HUES48 (cell line): Measurements from ENCODE around the gene NDUFV2.
A peak's percentile ranks its signal among the peaks of the same experiment; 100 is the strongest.

Experiments used
- H3K27ac ChIP-seq: one replicate; pipeline ENCODE4 v1.7.0; 2013; ENCODE audit warnings: low read depth, low read length, inconsistent platforms
- H3K27me3 ChIP-seq: 2 replicates; pipeline ENCODE4 v1.6.1; 2013; ENCODE audit warnings: mild to moderate bottlenecking, low read length; ENCODE audit not compliant: control insufficient read depth, insufficient read depth
- H3K36me3 ChIP-seq: 2 replicates; pipeline ENCODE4 v1.6.1; 2013; ENCODE audit warnings: low read length; ENCODE audit not compliant: control insufficient read depth, insufficient read depth
- H3K4me1 ChIP-seq: 2 replicates; pipeline ENCODE4 v1.6.1; 2013; ENCODE audit warnings: mild to moderate bottlenecking, low read length; ENCODE audit not compliant: control insufficient read depth, insufficient read depth
- H3K4me3 ChIP-seq: 2 replicates; pipeline ENCODE4 v1.5.1; 2013; ENCODE audit warnings: mild to moderate bottlenecking, low read depth, low read length
- H3K9ac ChIP-seq: 2 replicates; pipeline ENCODE4 v1.6.1; 2013; ENCODE audit warnings: mild to moderate bottlenecking, low read depth, low read length, moderate library complexity
- H3K9me3 ChIP-seq: 2 replicates; pipeline ENCODE4 v1.6.1; 2013; ENCODE audit warnings: low read length; ENCODE audit not compliant: control insufficient read depth, insufficient read depth

Gene NDUFV2

GRCh38 chr18:9102508-9103375, at the start of gene NDUFV2:
TSS of gene NDUFV2 (plus strand) at chr18:9102699. CDS start at chr18:9102744, 45 bp downstream.
- peak within 1 kb of the TSS; percentile 94 for H3K9ac ChIP-seq
- peaks cover 44% of the 10 kb centered on the region for H3K4me1 ChIP-seq
- H3K9me3 ChIP-seq, result no peaks in the 10 kb centered on the region
- H3K4me3 ChIP-seq, result peak within 1 kb of the TSS; percentile 96
- peak within 1 kb of the TSS; percentile 90 for H3K27ac ChIP-seq
- peaks cover 8% of the 10 kb centered on the region for H3K36me3 ChIP-seq
- H3K27me3 ChIP-seq, result no peaks in the 10 kb centered on the region

- peaks cover 21% of the 10 kb centered on the region for H3K9me3 ChIP-seq
- H3K27ac ChIP-seq, result no peak overlapping the region
- no peaks in the 10 kb centered on the region for H3K27me3 ChIP-seq
Observed at GRCh38 chr18:9053814-9054213, 48.7 kb upstream of the NDUFV2 start.

GRCh38 chr18:9055185-9055584, 47.3 kb upstream of the NDUFV2 start:
- Histone ChIP-seq H3K9ac (no peak overlapping the region), H3K27ac (no peak overlapping the region), H3K4me1 (no peaks in the 10 kb centered on the region), H3K9me3 (peaks cover 15% of the 10 kb centered on the region; the same call in 1 of the 2 replicates), H3K4me3 (no peak overlapping the region), H3K27me3 (no peaks in the 10 kb centered on the region), H3K36me3 (no peaks in the 10 kb centered on the region)

More at GRCh38 chr18:9053814-9054213, 48.7 kb upstream of the NDUFV2 start:
- Histone ChIP-seq H3K4me1 (no peaks in the 10 kb centered on the region), H3K4me3 (no peak overlapping the region), H3K36me3 (no peaks in the 10 kb centered on the region), H3K9ac (no peak overlapping the region)

GRCh38 chr18:9055626-9056025, 46.9 kb upstream of the NDUFV2 start:
- Histone ChIP-seq H3K4me3 (no peak overlapping the region), H3K27ac (no peak overlapping the region), H3K27me3 (no peaks in the 10 kb centered on the region), H3K9ac (no peak overlapping the region), H3K36me3 (no peaks in the 10 kb centered on the region), H3K4me1 (no peaks in the 10 kb centered on the region), H3K9me3 (peaks cover 14% of the 10 kb centered on the region; the same call in 1 of the 2 replicates)

GRCh38 chr18:9057646-9058045, 44.9 kb upstream of the NDUFV2 start:
- H3K4me3 ChIP-seq, result no peak overlapping the region
- no peaks in the 10 kb centered on the region for H3K27me3 ChIP-seq
- no peaks in the 10 kb centered on the region for H3K4me1 ChIP-seq
- peaks cover 4% of the 10 kb centered on the region; the same call in 1 of the 2 replicates for H3K9me3 ChIP-seq
- no peaks in the 10 kb centered on the region for H3K36me3 ChIP-seq
- no peak overlapping the region for H3K9ac ChIP-seq
- no peak overlapping the region for H3K27ac ChIP-seq

GRCh38 chr18:9058406-9058805, 44.1 kb upstream of the NDUFV2 start:
- Histone ChIP-seq H3K4me1 (no peaks in the 10 kb centered on the region), H3K9me3 (no peaks in the 10 kb centered on the region), H3K4me3 (no peak overlapping the region), H3K36me3 (no peaks in the 10 kb centered on the region), H3K9ac (no peak overlapping the region), H3K27me3 (no peaks in the 10 kb centered on the region), H3K27ac (no peak overlapping the region)

- H3K27me3 ChIP-seq, result no peaks in the 10 kb centered on the region
- H3K4me1 ChIP-seq, result no peaks in the 10 kb centered on the region
- no peak overlapping the region for H3K9ac ChIP-seq
- H3K4me3 ChIP-seq, result no peak overlapping the region
- H3K36me3 ChIP-seq, result no peaks in the 10 kb centered on the region
- no peaks in the 10 kb centered on the region for H3K9me3 ChIP-seq
- no peak overlapping the region for H3K27ac ChIP-seq
Observed at GRCh38 chr18:9062418-9062751, 40.1 kb upstream of the NDUFV2 start.

- no peak overlapping the region for H3K9ac ChIP-seq
- no peaks in the 10 kb centered on the region for H3K36me3 ChIP-seq
- no peaks in the 10 kb centered on the region for H3K4me1 ChIP-seq
- no peak overlapping the region for H3K4me3 ChIP-seq
- H3K27ac ChIP-seq, result no peak overlapping the region
- no peaks in the 10 kb centered on the region for H3K27me3 ChIP-seq
- no peaks in the 10 kb centered on the region for H3K9me3 ChIP-seq
Observed at GRCh38 chr18:9065864-9066263, 36.6 kb upstream of the NDUFV2 start.

- Histone ChIP-seq H3K27me3 (no peaks in the 10 kb centered on the region), H3K4me3 (no peak overlapping the region), H3K36me3 (no peaks in the 10 kb centered on the region), H3K9me3 (no peaks in the 10 kb centered on the region), H3K9ac (no peak overlapping the region), H3K4me1 (no peaks in the 10 kb centered on the region), H3K27ac (no peak overlapping the region)
Observed at GRCh38 chr18:9066358-9066757, 36.1 kb upstream of the NDUFV2 start.

GRCh38 chr18:9066817-9067306, 35.6 kb upstream of the NDUFV2 start:
- Histone ChIP-seq H3K9me3 (no peaks in the 10 kb centered on the region), H3K27ac (no peak overlapping the region), H3K27me3 (no peaks in the 10 kb centered on the region), H3K4me3 (no peak overlapping the region), H3K9ac (no peak overlapping the region), H3K4me1 (no peaks in the 10 kb centered on the region), H3K36me3 (no peaks in the 10 kb centered on the region)

- Histone ChIP-seq H3K4me3 (no peak overlapping the region), H3K27me3 (no peaks in the 10 kb centered on the region), H3K36me3 (no peaks in the 10 kb centered on the region), H3K27ac (no peak overlapping the region), H3K9me3 (no peaks in the 10 kb centered on the region), H3K4me1 (no peaks in the 10 kb centered on the region), H3K9ac (no peak overlapping the region)
Observed at GRCh38 chr18:9067823-9068222, 34.7 kb upstream of the NDUFV2 start.
